Right forelimb (tissue), 1 donor: ENCODE results near the gene TRIP6.

Experiments used
- DNase-seq: peaks from one replicate; pipeline ENCODE4 v3.0.0-alpha.2; 2018

Gene TRIP6

GRCh38 chr7:100874577-100875355 lies 7.6 kb downstream of the TRIP6 start, which contains the start of gene SRRT:
Gene SRRT, plus strand, starts transcription at chr7:100875103. Its CDS starts 488 bp downstream, at chr7:100875591.
- DNase-seq, result peak; percentile 99

- no peak for DNase-seq
Observed at GRCh38 chr7:100875356-100875751, 8.2 kb downstream of the TRIP6 start.

- no peak for DNase-seq
Observed at GRCh38 chr7:100878013-100878412, 10.8 kb downstream of the TRIP6 start.

GRCh38 chr7:100878685-100879084 lies 11.5 kb downstream of the TRIP6 start:
- DNase-seq, result no peak

GRCh38 chr7:100879685-100880261 lies 12.6 kb downstream of the TRIP6 start:
- DNase-seq, result no peak

- DNase-seq, result no peak
Observed at GRCh38 chr7:100880645-100881044, 13.5 kb downstream of the TRIP6 start.

GRCh38 chr7:100881136-100881535 lies 13.9 kb downstream of the TRIP6 start:
- DNase-seq, result no peak

- no peak for DNase-seq
Observed at GRCh38 chr7:100882201-100882600, 15.0 kb downstream of the TRIP6 start.

GRCh38 chr7:100882785-100883526 lies 15.8 kb downstream of the TRIP6 start:
- DNase-seq, result no peak

GRCh38 chr7:100884736-100885439 lies 17.7 kb downstream of the TRIP6 start:
- no peak for DNase-seq

- no peak for DNase-seq
Observed at GRCh38 chr7:100885440-100886141, 18.4 kb downstream of the TRIP6 start.

GRCh38 chr7:100886142-100886935 lies 19.2 kb downstream of the TRIP6 start:
- no peak for DNase-seq

- no peak for DNase-seq
Observed at GRCh38 chr7:100886936-100887515, 19.8 kb downstream of the TRIP6 start.

- DNase-seq, result no peak
Observed at GRCh38 chr7:100887516-100888290, 20.5 kb downstream of the TRIP6 start.

- DNase-seq, result peak; percentile 44
Observed at GRCh38 chr7:100888291-100888987, 21.3 kb downstream of the TRIP6 start.

- no peak for DNase-seq
Observed at GRCh38 chr7:100888988-100889750, 22.0 kb downstream of the TRIP6 start, which contains the start of gene UFSP1. Gene UFSP1, minus strand, starts transcription at chr7:100889715. Its CDS starts 444 bp downstream, at chr7:100889271.

GRCh38 chr7:100890653-100891567 lies 23.7 kb downstream of the TRIP6 start:
- DNase-seq, result peak; percentile 58
